GOT3 (cell line): ENCODE data around the gene TVP23A.
"Not testable (repeated sequence)": the region's sequence is repeated elsewhere in the genome, so short reads cannot be mapped to it uniquely, and the experiment has no call there.

Experiments used
- DNase-seq: peaks from one replicate; lab custom pipeline; 2025; ENCODE audit warnings: mixed read lengths; lab: John Stamatoyannopoulos, UW

The TVP23A gene

DNA sequence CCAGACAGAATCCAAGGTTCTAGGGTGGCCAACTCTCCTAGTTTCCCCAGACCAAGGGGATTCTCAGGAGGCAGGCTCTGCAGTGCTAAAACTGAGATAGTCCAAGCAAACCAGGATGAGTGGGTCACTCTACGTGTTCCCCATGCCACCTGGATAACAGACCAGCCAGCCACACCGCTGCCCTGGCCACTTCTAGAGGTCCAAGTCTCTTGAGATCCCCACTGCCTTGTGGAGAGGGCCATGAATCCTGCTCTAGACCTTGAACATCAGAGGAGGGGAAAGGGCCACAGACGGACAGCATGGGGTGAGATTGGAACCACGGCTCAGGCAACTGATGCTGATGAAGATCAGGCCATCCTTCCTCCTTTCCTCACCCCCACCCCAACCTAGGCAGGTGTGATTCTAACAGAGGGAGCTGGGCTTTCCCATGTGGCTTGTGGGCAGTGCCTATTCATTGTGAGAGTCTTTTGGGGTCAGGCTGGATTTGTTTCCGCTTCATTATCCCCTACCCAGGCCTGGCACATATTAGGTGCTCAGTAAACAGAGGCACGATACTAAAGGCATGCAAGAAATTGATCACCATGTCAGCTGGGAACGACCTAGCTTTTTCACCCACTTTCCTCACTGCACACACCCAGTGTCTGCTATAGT is 16.8 kb upstream of the TVP23A start:
- no peak for DNase-seq

DNA sequence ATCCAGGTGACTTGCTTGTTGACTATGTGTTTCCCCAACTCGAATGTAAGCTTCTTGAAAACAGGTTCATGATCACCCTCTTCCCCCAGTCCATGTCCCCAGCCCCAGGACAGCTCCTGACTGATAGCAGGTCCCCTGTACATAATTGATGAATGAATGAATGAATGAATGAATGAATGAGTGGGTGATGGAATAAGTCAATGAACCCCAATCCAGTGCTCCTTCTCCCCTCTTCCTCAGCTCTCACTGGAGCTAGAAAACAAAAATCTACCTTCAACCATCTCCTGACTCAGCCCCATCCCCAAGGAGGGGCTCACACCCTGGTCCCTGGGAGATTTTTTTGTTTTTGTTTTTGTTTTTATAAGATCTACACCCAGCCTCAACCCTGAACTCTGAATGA is 16.2 kb upstream of the TVP23A start:
- DNase-seq, result no peak

DNA sequence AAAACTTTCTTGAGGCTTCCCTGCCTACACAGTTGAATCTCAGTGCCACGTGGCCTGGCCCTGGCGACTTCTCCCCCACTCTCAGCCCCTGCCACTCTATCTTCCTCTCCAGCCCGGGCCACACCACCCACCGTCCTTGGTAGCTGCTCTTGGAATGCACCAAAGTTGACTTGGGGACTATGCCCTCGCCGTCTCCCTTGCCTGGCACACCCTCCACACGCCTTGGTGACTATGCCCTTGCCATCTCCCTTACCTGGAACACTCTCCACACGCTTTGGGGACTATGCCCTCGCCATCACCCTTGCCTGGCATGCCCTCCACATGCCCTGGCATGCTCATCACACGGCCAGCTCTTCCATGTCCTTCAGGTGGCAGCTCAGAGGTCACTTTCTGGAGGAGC is 15.5 kb upstream of the TVP23A start:
- DNase-seq, result no peak

DNA sequence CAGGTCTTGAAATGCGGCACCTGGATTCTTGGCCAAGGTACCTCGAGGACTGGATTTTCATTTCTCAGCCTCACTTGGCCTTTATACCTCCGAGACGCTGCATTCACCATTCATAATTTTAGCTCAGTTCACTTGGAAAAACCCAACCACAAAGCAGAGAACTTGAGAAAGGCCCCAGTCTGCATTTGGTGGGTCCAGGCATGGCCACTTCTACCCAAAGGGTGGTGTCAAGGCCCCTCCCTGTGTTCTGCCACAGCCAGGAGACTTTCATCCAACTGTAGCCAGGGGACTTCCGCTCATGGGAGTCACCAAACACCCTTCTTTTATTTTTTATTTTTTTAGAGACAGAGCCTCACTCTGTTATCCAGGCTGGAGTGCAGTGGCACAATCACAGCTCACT is 14.7 kb upstream of the TVP23A start:
- DNase-seq, result no peak

DNA sequence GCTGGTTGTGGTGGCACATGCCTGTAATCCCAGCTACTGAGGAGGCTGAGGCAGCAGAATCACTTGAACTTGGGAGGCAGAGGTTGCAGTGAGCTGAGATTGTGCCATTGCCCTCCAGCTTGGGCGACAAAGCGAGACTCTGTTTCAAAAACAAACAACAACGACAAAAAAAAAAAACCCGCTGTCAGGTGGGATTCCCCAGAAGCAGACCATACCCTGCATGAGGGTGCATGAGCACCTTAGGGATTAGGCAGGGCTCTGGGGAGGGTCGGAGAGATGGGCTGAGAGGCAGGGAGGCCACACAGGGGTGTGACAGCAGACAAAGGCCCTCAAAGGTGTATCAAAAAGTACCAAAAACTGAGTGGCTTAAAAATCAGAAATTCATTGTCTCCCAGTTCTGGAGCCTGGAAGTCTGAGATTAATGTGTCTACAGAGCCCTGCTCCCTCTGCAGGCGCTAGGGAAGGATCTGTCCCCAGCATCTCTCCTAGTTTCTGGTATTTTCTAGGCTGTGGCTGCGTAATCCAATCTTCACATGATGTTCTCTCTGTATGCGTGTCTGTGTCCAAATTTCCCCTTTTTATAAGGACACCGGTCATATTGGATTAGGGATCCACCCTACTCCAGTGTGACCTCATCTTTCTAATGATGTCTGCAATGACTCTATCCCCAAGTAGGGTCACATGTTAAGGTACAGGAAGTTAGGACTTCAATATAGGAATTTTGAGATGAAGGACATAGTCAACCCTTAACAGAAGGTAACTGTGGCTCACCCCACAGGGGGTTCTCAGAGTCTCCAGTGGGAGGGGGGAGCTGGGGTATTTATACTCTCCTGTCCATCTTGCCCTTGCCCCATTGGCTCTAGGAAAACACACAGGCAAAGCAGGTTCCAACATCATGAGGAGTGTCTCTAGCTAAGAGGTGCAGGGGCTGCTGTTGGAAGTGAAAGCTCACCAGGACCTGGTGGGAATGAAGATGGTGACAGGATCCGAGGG is 13.6 kb upstream of the TVP23A start:
- DNase-seq, result no peak

DNA sequence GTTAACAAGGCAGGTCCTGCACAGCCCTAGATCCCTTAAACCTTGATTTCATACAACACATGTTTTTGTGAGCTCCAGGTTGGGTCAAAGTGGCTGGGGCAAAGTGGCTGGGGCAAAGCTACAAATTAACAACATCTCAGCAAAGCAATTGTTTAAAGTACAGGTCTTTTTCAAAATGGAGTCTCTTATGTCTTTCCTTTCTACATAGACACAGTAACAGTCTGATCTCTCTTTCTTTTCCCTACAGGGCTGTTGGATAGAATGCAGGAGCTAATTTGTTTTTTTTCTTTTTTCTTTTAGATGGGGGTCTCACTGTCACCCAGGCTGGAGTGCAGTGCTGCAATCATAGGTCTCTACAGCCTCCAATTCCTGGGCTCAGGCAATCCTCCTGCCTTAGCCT is 11.6 kb upstream of the TVP23A start:
- not testable (repeated sequence) for DNase-seq

DNA sequence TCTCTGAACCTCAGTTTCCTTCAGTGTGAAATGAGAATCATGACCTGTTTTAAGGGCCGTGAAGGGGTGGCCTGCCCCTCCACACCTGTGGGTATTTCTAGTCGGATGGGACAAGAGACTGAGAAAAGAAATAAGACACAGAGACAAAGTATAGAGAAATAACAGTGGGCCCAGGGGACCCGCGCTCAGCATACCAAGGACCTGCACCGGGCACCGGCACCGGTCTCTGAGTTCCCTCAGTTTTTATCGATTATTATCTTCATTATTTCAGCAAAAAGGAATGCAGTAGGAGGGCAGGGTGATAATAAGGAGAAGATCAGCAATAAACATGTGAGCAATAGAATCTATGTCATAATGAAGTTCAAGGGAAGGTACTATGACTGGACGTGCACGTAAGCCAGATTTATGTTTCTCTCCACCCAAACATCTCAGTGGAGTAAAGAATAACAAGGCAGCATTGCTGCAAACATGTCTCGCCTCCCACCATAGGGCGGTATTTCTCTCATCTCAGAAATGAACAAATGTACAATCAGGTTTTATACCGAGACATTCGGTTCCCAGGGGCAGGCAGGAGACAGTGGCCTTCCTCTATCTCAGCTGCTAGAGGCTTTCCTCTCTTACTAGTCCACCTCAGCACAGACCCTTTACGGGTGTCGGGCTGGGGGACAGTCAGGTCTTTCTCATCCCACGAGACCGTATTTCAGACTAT is 10.9 kb upstream of the TVP23A start:
- not testable (repeated sequence) for DNase-seq

DNA sequence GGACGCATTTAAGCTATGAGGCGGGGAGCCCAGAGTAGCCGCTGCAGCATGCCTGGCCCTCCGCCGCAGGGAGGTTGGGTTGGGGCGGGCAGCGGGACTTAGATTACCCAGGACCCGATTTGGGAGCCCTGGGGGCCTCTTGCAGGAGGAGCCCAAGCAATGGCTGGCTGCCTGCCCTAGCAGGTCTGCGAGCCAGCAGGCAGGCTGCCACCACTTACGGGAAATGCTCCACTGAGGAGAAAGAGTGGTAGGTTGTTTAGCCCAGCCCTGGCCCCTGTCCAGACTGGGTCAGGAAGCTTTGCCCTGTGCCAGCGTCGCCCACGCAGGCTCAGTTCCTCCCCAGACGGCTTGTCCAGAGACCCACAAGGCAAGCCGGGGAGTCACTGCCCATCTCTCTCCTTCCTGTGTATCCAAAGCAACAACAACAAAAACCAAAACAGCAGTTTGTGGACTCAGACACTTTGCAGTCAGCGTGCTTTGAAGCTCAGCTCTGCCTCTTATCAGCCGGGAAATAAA is 10.3 kb upstream of the TVP23A start:
- peak; percentile 78 for DNase-seq

DNA sequence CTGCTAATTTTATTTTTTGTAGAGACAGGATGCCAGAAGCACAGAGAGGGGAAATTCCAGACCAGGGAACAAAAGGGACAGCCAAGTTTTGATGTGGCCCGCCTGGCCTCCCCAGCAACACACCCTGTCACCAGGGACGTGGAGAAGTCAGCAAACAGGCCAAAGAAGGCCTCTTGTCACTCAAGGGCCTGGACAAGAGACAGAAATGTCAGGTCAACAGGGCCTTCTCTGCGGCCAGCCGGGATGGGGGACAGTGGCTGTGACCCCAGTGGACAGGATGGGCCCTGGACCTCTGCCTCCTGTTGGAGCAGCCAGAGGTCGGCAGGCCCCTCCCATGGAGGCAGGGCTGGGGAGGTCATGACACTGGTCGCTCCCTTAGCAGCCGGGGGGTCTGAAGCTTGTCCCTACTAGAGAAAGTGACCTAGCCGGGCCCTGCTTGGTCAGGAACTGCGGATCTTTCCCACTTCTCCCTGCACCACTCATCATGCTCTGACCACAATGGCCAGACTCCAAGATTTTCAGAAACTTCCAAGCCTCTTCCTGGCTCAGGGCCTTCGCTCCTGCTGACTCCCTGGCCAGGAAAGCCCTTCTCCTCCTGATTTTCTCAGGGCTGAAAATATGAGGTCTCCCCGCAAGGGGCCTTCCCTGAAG is 9.2 kb upstream of the TVP23A start:
- peak; percentile 48 for DNase-seq

DNA sequence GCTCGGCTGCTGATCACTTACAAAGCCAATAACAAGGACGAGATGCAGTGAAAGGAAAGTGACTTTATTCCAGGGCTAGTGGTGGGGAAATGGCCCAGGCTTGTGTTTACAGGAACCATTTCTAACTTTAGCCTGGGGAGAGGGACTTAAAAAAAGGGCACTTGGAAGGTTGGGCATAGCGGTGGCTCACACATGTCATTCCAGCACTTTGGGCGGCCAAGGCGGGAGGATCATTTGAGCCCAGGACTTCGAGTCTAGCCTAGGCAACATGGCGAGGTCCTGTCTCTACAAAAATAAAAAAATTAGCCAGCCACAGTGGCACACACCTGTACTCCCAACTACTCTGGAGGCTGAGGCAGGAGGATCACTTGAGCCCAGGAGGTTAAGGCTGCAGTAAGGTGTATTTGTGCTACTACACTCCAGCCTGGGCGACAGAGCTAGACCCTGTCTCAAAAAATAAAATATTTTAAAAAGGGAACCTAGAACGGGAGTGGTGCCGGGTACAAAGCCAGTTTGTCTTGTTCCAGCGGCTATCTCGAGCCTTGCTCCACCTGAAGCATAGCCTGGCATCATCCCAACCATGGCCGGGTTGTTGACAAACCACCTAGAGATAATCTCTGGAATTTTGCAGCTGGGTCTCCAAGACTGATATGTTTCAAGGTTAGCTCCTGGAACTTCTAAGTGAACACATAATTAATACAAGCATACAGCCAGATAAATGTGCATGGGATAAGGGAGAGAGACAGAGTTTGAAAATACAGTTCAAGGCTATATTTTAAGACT is 5.7 kb upstream of the TVP23A start:
- no peak for DNase-seq

DNA sequence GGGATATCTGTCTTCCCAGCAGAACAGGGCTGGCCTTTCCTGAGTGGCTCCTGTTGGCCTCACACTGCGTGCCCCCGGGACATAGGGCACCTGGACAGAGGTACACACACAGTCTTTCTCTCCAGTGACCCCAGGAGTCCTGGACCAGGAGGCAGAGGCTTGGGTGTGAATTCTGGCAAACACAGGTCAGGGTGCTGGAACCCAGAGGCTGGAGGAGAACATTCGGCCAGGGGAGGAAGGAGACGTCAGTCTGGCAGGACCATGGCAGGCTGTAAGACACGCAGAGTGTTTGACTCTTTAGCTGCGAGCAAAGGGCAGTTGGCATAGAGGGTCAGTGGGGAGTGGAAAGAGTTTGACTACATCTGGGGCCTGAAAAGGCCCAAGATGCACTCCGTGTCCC is 4.1 kb upstream of the TVP23A start:
- no peak for DNase-seq

DNA sequence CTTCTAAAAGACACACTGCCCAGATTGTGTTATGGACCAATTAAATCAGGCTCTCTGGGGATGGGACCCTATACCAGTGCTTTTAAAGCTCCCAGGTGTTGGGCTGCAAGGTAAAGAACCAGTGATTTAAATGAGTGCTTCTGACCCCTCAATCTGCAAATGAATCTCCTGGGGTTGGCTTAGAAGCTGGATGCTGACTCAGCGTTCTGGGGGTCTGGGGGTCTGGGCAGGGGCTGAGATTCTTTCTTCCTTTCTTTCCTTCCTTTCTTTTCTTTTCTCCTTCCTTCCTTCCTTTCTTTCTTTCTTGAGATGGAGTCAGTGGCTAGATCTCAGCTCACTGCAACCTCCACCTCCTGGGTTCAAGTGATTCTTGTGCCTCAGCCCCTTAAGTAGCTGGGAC is 2.0 kb upstream of the TVP23A start:
- no peak for DNase-seq

DNA sequence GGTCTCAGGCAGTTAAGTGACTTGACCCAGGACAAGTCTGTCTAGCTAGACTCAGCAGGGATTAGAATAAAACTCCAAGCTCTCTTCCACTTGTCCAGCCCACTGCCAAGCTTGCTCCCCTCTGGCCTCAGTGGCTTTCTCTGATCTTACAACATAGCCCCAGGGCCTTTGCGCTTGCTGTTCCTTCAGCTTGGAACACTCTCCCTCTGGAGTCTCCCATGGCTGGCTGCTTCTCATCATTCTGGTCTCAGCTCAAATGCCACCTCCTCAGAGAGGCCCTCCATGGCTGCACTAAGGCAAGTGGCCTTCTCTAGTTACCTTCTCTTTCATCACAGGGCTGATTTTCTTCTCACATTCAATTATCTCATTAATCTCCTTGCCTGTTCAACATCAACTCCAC is 1.1 kb downstream of the TVP23A start:
- DNase-seq, result no peak

DNA sequence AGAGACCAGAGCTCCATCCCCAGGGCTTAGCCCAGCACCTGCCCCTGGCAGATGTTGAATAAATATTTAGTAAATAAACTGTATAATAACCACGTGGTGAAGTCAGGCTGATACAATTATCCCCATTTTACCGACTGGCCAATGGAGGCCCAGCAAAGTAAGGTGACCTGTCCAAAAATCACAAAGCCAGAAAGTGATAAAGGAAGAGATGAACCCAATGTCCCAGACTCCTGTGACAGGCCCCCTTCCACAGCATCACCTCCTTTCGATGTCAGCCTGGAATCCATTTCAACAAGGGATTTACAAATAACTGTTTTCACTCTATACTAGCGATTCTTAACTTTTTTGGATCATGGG is 5.5 kb downstream of the TVP23A start:
- DNase-seq, result no peak

DNA sequence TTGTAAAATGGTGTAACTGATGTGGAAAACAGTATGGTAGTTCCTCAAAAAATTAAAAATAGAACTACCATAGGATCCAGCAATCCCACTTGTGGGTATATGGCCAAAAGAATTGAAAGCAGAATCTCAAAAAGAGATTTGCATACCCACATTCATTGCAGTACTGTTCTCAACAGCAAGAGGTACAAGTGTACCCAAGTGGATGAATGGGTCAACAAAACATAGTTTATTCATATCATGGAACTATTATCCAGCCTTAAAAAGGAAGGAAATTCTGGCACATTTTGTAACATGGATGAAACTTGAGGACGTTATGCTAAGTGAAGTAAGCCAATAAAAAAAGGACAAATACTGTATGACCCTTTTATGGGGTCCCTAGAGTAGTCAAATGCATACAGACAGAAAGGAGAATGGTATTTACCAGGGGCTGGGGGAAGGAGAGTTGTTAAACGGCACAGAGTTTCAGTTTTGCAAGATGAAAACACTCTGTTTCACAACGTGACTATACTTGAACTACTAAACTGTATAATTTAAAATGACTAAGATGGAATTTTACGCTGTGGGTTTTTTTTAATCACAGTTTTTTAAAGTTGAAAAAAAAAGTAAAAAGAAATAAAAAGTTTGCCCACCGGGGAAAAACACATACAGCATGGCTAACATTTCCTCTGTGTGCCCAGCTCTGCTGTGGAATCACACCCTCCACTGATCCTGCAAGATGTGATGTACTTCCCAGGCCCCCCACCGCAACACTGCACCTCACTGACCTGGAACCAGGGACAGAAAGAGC is 6.1 kb downstream of the TVP23A start:
- DNase-seq, result no peak

DNA sequence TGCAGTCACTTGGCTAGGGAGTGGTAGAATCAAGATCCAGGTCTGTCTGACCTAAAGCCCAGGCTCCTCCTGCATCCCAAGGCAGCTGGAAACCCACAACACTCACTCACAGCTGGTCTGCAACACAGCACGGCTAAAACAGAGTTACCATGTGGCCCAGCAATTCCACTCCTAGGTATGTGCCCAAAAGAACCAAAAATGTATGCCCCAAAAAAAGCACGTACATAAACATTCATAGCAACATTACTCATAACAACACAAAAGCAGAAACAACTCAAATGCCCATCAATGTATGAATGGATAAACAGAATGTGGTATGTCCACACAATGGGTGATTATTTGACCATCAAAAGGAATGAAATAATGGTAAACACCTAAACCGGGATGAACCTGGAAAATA is 8.9 kb downstream of the TVP23A start:
- no peak for DNase-seq

DNA sequence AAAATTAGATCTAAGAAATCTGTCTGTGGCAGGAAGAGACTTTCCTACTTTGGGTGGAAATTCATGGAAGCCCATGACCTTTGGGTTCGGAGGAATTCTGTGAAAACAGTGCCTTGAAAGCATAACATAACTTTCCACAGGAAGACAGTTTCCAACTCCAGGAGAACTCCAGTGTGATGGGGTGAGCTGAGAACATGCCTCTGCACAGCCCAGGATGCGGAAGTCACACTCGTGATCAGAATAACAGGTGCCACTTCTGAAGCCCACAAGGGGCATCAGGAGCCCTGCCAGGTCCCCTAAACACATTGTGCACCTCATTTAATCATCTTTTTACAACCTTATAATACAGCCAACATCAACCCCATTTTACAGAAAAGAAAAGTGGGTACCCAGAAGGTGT is 9.7 kb downstream of the TVP23A start:
- no peak for DNase-seq

DNA sequence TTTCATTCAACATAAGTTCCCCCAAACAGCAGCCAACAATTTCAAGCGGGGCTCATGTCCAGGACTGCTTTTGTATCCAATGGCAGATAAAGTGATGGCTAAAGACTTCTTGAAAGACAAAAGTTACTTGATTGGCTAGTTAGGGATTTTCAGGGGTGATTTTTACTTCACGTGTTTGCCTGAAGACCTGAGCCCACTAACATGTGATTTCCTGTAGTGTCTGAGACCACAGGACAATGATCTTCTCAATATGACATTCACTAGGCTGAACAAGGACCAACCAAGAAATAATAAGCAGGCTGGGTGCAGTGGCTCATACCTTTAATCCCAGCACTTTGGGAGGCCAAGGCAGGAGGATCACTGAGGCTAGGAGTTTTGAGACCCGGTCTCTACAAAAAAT is 10.4 kb downstream of the TVP23A start:
- DNase-seq, result no peak

DNA sequence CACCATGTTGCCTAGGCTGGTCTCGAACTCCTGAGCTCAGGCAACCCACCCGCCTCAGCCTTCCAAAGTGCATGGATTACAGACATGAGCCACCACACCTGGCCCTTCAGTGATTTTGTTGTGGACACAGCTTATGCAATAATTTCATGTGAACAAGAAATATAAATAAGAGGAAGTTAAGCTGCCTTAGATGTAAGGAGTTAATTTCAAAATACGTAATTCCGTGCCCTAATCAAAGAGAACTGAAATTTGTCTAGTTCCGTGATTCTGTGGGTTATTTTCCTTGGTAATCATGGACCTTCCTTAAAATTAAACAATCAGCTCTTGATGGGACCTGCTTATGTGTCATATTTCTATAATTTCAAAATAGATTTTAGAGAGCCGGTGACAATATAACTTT is 11.9 kb downstream of the TVP23A start:
- no peak for DNase-seq

DNA sequence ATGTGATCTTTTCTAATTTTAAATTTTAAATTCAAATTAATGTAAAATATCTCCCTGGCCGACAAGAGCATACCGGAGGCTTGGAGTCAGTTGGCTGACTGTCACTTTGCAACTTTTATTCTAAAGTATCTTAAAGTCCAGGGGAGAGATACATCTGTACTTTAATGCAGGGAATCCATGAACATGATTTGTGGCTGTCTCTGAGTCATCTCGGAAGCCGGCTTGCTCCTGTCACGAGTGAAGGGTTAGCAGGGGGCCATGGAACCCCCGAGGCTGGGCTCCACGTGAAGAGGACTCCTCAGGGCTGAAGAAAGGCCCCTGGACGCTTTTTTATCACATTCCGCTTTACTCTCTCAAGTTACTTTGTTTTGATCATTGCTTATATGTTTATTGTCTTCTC is 13.3 kb downstream of the TVP23A start:
- no peak for DNase-seq

DNA sequence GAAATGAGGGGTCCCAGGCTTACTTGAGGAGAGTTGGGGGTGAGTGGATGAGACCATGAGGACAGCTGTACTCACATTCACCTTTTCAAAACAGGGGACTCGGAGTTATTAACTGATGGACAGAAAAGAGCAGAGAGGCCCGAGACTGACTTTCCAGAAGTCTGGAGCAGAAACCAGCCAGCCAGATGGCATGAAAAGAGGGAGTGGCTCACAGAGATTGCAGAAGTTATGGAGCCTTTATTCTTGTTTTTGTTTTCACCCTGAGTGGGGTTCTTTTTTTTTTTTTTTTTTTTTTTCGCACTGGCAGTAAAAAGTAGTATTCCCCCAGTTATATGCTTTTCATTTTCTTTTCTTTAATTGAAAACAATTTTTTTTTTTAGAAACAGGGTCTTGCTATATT is 18.9 kb downstream of the TVP23A start:
- no peak for DNase-seq
